Measurements from ENCODE around the gene ZNRF2.

ZNRF2 gene

DNA sequence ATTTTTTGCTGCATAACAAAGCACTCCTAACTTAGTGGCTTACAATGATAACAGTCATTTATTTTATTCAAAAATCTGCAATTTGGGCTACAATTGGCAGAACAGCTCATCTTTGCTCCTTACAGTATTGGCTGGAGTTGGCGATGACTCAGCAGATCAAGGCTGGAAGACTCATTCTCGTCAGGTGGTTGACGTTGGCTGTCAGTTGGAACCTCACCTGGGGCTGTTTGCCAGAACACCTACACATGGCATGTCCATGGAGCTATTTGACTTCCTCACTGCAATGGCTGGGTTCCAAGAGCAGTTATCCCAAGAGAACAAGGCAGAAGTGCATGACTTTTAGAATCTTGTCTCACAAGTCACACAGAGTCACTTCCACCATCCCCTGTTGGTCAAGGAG is 119.1 kb downstream of the ZNRF2 start:
- in situ Hi-C loops (cut with HindIII; ENCODE audit: low sequenced_read_pairs) = no loop called here

DNA sequence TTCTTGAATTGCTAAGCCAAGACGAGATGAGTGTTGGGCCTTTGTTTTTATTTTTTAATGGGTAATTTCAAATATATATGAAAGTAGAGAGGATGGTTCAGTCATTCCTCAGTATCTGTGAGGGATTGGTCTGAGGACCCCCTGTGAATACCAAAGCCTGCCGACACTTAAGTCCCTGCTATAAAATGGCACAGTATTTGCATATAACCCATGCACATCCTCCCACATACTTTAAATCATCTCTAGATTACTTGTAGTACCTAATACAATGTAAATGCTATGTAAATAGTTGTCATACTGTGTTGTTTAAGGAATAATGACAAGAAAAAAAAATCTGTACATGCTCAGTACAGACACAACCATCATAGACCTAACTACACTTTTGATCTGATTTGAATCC is 120.8 kb downstream of the ZNRF2 start:
- in situ Hi-C loops (cut with HindIII; ENCODE audit: low sequenced_read_pairs) = no loop called here

DNA sequence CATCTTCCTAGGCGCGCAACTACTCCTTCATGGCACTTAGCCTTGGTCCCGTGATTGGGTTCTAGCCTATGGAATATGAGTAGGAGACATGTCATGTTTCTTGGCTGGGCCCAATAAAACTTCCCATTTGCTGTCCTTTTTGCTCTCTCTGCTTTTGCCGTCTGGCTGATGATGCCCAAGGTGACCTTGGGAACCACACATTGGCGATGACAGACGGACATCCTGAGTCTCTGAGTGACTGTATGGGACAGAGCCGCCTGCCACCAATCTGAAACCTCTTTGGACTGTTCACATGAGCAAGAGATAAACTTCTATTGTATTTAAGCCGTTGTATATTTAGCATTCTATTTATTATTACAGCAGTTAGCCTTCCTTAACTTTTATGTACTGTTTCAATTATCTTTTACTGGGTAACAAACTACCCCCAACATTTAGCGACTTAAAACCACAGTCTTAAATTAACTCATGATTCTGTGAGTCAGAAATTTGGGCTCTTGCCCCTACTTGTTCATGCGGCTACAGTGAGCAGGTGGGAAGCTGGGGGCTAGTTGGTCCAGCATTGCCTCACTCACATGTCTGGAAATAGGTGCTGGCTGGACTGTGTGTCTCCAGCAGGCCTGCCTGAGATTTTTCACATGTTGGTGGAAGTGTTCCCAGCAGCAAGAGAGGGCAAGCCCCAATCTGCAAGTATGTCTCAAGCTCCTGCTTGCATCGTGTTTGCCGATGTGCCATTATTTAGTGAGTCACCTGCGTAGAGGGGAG is 122.4 kb downstream of the ZNRF2 start:
- in situ Hi-C loops (cut with HindIII; ENCODE audit: low sequenced_read_pairs) = no loop called here

DNA sequence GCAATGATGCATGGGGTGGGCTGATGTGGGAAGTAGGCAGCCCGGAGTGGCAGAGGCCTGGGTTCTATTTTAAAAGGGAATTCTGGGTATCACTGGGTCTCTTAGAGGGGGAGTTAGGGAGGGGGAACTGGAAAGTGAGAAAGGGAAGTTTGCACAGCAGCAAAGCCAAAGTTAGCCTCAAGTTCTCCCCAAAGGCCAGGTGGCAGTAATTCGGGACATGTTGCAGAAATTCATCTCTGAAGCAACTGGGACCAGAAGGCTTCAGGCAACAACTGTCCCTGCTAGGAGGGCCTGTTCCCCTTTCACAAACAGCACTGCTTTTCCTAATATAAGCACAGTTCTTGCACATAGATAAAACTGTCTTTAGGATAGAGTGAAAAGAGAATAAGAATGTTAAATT is 126.8 kb downstream of the ZNRF2 start:
- in situ Hi-C loops (cut with HindIII; ENCODE audit: low sequenced_read_pairs) = no loop called here

DNA sequence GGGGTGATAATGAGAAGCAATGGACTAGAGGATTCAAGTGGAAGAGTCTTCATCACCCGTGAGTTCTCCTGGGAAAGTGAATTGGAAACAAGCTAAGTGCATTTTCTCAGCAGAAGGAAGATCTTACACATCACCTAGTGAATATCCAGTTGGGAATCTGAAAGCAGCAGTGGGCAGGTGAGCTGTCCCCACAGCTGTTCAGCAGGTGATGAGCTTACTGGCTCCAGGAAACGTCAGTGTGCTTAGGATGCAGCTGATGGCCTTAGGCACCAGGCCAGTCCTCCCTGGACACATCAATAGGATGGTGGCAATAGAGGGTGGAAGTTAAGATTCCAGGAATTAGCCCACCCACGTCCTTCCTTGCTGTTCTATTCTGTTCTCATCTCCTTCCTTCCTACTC is 127.5 kb downstream of the ZNRF2 start:
- in situ Hi-C loops (cut with HindIII; ENCODE audit: low sequenced_read_pairs) = no loop called here

DNA sequence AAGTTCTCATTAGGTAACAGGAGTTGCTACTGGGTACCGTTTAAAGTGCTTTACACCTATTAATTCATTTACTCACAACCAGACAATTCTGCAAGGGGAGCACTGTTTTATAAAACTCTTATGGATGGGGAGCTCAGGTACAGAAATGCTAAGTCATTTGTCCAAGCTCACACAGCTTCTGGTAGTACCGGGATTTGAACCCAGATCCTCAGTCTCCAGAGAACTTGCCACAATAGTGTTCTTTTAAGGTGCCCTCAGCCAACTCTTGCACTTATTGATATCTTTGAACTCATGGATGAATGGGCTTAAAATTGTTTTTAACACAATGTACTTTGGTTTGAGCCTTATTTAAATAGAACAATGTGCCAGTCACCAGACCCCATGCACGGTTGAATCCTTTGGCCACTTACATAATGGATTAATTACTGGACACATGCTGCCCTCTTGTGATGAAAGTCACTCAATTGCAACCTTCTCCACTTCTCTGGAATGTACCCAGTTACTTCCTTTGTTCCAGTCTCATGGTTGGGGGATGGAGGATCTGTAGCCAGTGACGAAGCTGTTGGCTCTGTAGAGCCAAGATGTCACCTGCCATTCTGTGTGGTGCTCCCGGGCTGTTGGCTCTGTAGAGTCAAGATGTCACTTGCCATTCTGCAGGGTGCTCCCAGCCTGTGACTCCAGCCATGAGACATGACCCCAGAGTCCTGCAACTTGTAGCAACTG is 128.5 kb downstream of the ZNRF2 start:
- in situ Hi-C loops (cut with HindIII; ENCODE audit: low sequenced_read_pairs) = no loop called here

DNA sequence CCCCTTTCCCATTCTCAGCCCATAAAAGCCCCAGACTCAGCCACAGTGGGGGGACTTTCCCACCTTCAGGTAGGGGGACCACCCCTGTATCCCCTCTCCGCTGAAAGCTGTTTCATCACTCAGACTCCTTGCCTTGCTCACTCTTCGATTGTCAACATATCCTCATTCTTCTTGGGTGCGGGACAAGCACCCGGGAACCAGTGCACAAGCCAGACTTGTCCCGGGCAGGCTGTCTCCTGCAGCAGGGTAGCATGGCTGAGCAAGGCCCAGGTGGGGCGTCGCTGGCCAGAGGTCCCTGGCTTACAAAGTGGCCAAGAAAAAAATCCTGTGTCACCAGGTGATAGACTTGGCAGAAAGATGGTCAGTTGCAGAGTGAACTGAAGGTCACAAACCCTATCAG is 129.5 kb downstream of the ZNRF2 start:
- in situ Hi-C loops (cut with HindIII; ENCODE audit: low sequenced_read_pairs) = no loop called here

Measured in endothelial cell of hepatic sinusoid (primary cell).